ENCODE results near the gene PSMD12.
"Not testable (repeated sequence)": the region's sequence is repeated elsewhere in the genome, so short reads cannot be mapped to it uniquely, and the experiment has no call there.

The PSMD12 gene

DNA sequence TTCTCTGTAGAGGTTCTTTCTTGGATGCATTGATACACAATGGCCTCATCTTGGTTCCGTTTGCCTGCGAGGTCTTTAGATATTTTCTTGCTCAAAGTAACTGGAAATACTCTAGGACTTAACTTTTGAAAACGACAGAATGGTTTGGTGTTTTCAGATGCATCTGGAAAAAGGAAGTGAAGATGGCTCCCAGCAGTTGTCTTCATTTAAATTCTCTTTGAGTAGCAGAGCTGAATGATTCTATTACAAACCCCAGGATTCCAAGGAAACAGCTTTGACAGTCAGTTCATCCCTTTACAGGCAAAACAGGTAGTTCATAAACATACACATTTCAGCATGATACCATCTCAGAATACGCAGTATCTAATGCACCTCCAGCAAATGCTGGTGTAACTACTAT lies 54.8 kb downstream of the PSMD12 start:
- Histone ChIP-seq H3K27ac (ENCODE audit: low read depth, low read length) (no peak overlapping the region), H3K9me3 (ENCODE audit: insufficient read depth, low read length) (peaks cover 4% of the 10 kb centered on the region; the same call in 1 of the 2 replicates), H3F3A (ENCODE audit: insufficient read depth) (peaks cover 4% of the 10 kb centered on the region; the same call in 1 of the 2 replicates), H3K9ac (ENCODE audit: low read length) (no peak overlapping the region), H3K9me2 (replicated peaks; ENCODE audit: insufficient read depth, low read length) (no peaks in the 10 kb centered on the region), H4K20me1 (ENCODE audit: low read depth, low read length) (no peaks in the 10 kb centered on the region), H3K36me3 (ENCODE audit: low read length) (no peaks in the 10 kb centered on the region), H3K27me3 (ENCODE audit: low read length) (no peaks in the 10 kb centered on the region), H3K79me2 (ENCODE audit: insufficient read depth, low read length) (no peaks in the 10 kb centered on the region), H2AFZ (ENCODE audit: low read depth, low read length, severe bottlenecking) (no peak overlapping the region), H3K4me3 (ENCODE audit: insufficient read depth, low read length, poor library complexity, severe bottlenecking) (no peak overlapping the region), H3K4me2 (ENCODE audit: low read depth, low read length, poor library complexity, severe bottlenecking) (no peak overlapping the region)
- TF ChIP-seq, protein P1, sequence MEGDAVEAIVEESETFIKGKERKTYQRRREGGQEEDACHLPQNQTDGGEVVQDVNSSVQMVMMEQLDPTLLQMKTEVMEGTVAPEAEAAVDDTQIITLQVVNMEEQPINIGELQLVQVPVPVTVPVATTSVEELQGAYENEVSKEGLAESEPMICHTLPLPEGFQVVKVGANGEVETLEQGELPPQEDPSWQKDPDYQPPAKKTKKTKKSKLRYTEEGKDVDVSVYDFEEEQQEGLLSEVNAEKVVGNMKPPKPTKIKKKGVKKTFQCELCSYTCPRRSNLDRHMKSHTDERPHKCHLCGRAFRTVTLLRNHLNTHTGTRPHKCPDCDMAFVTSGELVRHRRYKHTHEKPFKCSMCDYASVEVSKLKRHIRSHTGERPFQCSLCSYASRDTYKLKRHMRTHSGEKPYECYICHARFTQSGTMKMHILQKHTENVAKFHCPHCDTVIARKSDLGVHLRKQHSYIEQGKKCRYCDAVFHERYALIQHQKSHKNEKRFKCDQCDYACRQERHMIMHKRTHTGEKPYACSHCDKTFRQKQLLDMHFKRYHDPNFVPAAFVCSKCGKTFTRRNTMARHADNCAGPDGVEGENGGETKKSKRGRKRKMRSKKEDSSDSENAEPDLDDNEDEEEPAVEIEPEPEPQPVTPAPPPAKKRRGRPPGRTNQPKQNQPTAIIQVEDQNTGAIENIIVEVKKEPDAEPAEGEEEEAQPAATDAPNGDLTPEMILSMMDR (IDR thresholded peaks at IDR 0.05; ENCODE audit: insufficient read depth, low read length, poor library complexity, severe bottlenecking), result no peak
- no peak for TF ChIP-seq EZH2phosphoT487 (conservative IDR thresholded peaks at IDR 0.05; ENCODE audit: low read length)

DNA sequence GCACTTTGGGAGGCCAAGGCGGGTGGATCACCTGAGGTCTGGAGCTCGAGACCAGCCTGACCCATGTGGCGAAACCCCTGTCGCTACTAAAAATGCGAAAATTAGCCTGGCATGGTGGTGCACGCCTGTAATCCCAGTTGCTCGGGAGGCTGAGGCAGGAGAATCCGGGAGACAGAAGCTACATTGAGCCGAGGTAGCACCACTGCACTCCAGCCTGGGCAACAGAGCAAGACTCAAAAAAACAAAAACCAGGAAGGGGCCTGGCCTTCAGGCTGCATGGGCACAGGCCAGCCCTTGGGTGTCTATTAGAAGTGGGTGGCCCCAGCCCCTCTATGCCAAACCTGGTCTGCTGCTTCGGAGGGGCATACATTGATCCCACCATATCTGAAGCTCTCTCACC lies 56.0 kb downstream of the PSMD12 start:
- no peaks in the 10 kb centered on the region for H3K36me3 ChIP-seq (ENCODE audit: low read length)
- no peaks in the 10 kb centered on the region for H3K27me3 ChIP-seq (ENCODE audit: low read length)
- H3K27ac ChIP-seq (ENCODE audit: low read depth, low read length), result no peak overlapping the region
- H3F3A ChIP-seq (ENCODE audit: insufficient read depth), result peaks cover 4% of the 10 kb centered on the region; the same call in 1 of the 2 replicates
- H2AFZ ChIP-seq (ENCODE audit: low read depth, low read length, severe bottlenecking), result no peak overlapping the region
- H3K4me2 ChIP-seq (ENCODE audit: low read depth, low read length, poor library complexity, severe bottlenecking), result no peak overlapping the region
- no peak overlapping the region for H3K4me3 ChIP-seq (ENCODE audit: insufficient read depth, low read length, poor library complexity, severe bottlenecking)
- H3K79me2 ChIP-seq (ENCODE audit: insufficient read depth, low read length), result no peaks in the 10 kb centered on the region
- H4K20me1 ChIP-seq (ENCODE audit: low read depth, low read length), result no peaks in the 10 kb centered on the region
- TF ChIP-seq, protein P1 (IDR thresholded peaks at IDR 0.05; ENCODE audit: insufficient read depth, low read length, poor library complexity, severe bottlenecking), result no peak
- TF ChIP-seq EZH2phosphoT487 (conservative IDR thresholded peaks at IDR 0.05; ENCODE audit: low read length), result no peak
- H3K9me3 ChIP-seq (ENCODE audit: insufficient read depth, low read length), result peaks cover 4% of the 10 kb centered on the region; the same call in 1 of the 2 replicates
- H3K9ac ChIP-seq (ENCODE audit: low read length), result no peak overlapping the region
- H3K9me2 ChIP-seq (replicated peaks; ENCODE audit: insufficient read depth, low read length), result no peaks in the 10 kb centered on the region

DNA sequence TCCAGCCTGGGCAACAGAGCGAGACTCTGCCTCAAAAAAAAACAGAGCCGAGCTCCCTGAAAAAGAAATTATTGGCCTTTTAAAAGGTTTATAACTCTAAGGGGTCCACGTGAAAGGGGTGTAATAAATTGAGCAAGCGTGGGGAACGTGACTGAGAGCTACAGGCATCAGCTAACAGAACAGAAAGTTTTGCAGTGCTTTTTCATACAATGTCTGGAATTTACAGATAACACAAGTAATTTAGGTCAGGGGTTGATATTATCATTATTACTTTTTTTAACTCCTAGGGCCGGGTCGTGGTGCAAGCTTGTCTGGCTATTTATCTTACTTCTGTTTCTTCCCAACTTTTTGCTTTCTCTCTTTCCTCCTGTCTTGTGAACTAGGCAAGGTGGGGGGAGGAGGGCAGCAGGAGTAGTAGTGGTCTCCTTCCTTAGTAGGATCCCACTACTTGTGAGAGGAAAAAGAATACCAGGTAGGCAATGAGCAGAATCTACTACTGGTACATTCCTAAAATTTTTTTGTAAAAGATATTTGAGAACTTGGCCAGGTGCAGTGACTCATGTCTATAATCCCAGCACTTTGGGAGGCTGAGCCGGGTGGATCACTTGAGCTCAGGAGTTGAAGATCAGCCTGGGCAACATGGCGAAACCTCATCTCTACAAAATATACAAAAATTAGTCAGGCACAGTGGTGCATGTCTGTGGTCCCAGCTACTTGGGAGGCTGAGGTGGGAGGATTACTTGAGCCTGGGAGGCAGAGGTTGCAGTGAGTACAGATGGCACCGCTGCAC lies 60.7 kb downstream of the PSMD12 start:
- not testable (repeated sequence) for H3K9me2 ChIP-seq (replicated peaks; ENCODE audit: insufficient read depth, low read length); H3K4me3 ChIP-seq (ENCODE audit: insufficient read depth, low read length, poor library complexity, severe bottlenecking); H3K27ac ChIP-seq (ENCODE audit: low read depth, low read length); H3K4me2 ChIP-seq (ENCODE audit: low read depth, low read length, poor library complexity, severe bottlenecking); H3K9ac ChIP-seq (ENCODE audit: low read length); H3F3A ChIP-seq (ENCODE audit: insufficient read depth); H4K20me1 ChIP-seq (ENCODE audit: low read depth, low read length); H2AFZ ChIP-seq (ENCODE audit: low read depth, low read length, severe bottlenecking); H3K27me3 ChIP-seq (ENCODE audit: low read length); H3K79me2 ChIP-seq (ENCODE audit: insufficient read depth, low read length); H3K36me3 ChIP-seq (ENCODE audit: low read length); H3K9me3 ChIP-seq (ENCODE audit: insufficient read depth, low read length)

DNA sequence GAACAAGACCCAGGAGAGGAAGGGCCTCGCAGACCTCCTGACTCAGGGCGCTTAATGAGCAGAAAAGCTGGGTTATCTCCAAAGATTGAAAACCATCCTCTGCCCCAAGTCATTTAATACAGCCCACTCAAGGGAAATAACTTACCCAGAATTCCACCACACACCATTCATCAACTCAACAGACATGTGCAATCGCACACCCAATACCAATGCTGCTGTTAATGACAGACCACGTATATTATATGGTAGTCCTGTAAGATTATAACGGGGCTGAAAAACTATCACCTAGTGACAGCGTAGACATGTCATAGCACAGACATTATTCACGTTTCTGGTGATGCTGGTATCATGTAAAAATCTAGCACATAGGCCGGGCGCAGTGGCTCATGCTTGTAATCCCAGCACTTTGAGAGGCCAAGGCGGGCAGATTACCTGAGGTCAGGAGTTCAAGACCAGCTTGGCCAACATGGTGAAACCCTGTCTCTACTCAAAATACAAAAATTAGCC lies 68.9 kb downstream of the PSMD12 start:
- Histone ChIP-seq H3K36me3 (ENCODE audit: low read length) (no peaks in the 10 kb centered on the region), H3K27ac (ENCODE audit: low read depth, low read length) (no peak overlapping the region), H3K79me2 (ENCODE audit: insufficient read depth, low read length) (no peaks in the 10 kb centered on the region), H3F3A (ENCODE audit: insufficient read depth) (no peaks in the 10 kb centered on the region), H3K27me3 (ENCODE audit: low read length) (no peaks in the 10 kb centered on the region), H3K9me2 (replicated peaks; ENCODE audit: insufficient read depth, low read length) (no peaks in the 10 kb centered on the region), H2AFZ (ENCODE audit: low read depth, low read length, severe bottlenecking) (no peak overlapping the region), H3K9me3 (ENCODE audit: insufficient read depth, low read length) (no peaks in the 10 kb centered on the region), H3K9ac (ENCODE audit: low read length) (no peak overlapping the region), H3K4me2 (ENCODE audit: low read depth, low read length, poor library complexity, severe bottlenecking) (no peak overlapping the region), H3K4me3 (ENCODE audit: insufficient read depth, low read length, poor library complexity, severe bottlenecking) (no peak overlapping the region), H4K20me1 (ENCODE audit: low read depth, low read length) (no peaks in the 10 kb centered on the region)
- no peak for TF ChIP-seq EZH2phosphoT487 (conservative IDR thresholded peaks at IDR 0.05; ENCODE audit: low read length)
- TF ChIP-seq, protein P1 (IDR thresholded peaks at IDR 0.05; ENCODE audit: insufficient read depth, low read length, poor library complexity, severe bottlenecking), result no peak
